SU-DHL-6 (cell line): ENCODE measurements around the gene STARD3NL.

Experiments used
- CTCF ChIP-seq: fragments of 200-600 bp; sonication (generic); IDR thresholded peaks from one replicate; pipeline ENCODE4 v1.5.1; 2017; ENCODE audit warnings: antibody characterized with exemption, mild to moderate bottlenecking, low read length, moderate library complexity; ENCODE audit not compliant: insufficient read depth, poor library complexity, severe bottlenecking
- EZH2phosphoT487 ChIP-seq: fragments of 200-600 bp; sonication (generic), shearing (Covaris generic); conservative IDR thresholded peaks from 2 replicates; pipeline ENCODE4 v1.6.1; 2018; ENCODE audit warnings: mild to moderate bottlenecking, antibody characterized with exemption, low read length, moderate library complexity, mixed read lengths

DNA sequence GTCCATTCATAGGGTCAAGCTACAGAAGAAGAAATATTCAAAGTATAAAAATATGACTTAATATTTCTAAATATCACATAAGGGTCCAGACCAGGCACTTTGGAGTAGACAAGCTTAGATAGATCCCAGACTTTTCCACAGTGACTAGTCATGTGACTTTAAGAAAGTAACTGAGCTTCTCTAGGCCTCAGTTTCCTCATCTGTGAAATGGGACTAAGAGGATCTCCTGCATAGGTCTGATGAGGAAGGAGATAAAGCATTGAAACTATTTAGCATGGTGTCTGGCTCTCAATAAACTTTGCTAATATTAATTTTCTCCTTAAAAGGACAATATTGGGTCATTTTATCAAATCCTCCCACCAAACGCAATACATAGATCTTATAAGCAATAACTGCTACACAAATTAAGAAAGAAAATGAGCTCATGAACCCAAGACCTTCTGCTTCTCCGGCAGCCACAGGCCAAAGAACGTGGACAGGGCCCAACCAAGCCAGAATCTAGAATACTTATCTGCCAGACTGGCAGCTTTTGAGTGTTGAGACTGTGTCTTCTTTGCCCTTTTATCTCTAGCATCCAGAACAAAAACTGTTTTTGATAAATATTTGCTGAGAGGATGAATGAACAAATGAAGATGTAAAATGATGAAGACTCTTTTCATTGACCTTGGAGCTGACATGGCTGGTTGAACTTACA lies 97.0 kb downstream of the STARD3NL start:
- TF ChIP-seq CTCF (no peak), EZH2phosphoT487 (no peak)
